EL (cell line): Measurements from ENCODE around the gene CLEC3B.
A peak's percentile ranks its signal among the peaks of the same experiment; 100 is the strongest.
"Not testable (repeated sequence)": the region's sequence is repeated elsewhere in the genome, so short reads cannot be mapped to it uniquely, and the experiment has no call there.

Source experiments
- DNase-seq: peaks from one replicate; pipeline ENCODE4 v3.0.0-alpha.2; 2016

The CLEC3B gene

GRCh38 chr3:45026038-45026437 is at the start of gene CLEC3B:
Gene CLEC3B (plus strand): TSS chr3:45026303. CDS start chr3:45026363, 60 bp downstream.
- DNase-seq = peak; percentile 87

GRCh38 chr3:44981220-44981619 is 44.9 kb upstream of the CLEC3B start:
- peak; percentile 50 for DNase-seq

- DNase-seq = no peak
Measured at GRCh38 chr3:44981751-44982150, 44.4 kb upstream of the CLEC3B start.

- no peak for DNase-seq
Measured at GRCh38 chr3:44982817-44983216, 43.3 kb upstream of the CLEC3B start.

- no peak for DNase-seq
Measured at GRCh38 chr3:44983484-44983941, 42.6 kb upstream of the CLEC3B start.

- DNase-seq = no peak
Measured at GRCh38 chr3:44984335-44984734, 41.8 kb upstream of the CLEC3B start.

GRCh38 chr3:44986330-44986729 is 39.8 kb upstream of the CLEC3B start:
- DNase-seq = not testable (repeated sequence)

- no peak for DNase-seq
Measured at GRCh38 chr3:44987332-44987731, 38.8 kb upstream of the CLEC3B start.

GRCh38 chr3:44988073-44988472 is 38.0 kb upstream of the CLEC3B start:
- DNase-seq = peak; percentile 23

- DNase-seq = no peak
Measured at GRCh38 chr3:44989141-44989540, 37.0 kb upstream of the CLEC3B start.

GRCh38 chr3:44989636-44990373 is 36.3 kb upstream of the CLEC3B start:
- DNase-seq = no peak

- no peak for DNase-seq
Measured at GRCh38 chr3:44991326-44991725, 34.8 kb upstream of the CLEC3B start.

- peak; percentile 45 for DNase-seq
Measured at GRCh38 chr3:44992555-44993470, 33.3 kb upstream of the CLEC3B start.

GRCh38 chr3:44993471-44994205 is 32.5 kb upstream of the CLEC3B start:
- DNase-seq = peak; percentile 85

GRCh38 chr3:44995142-44995770 is 30.8 kb upstream of the CLEC3B start:
- DNase-seq = peak; percentile 53

- DNase-seq = no peak
Measured at GRCh38 chr3:44996556-44996969, 29.5 kb upstream of the CLEC3B start.

- no peak for DNase-seq
Measured at GRCh38 chr3:44999782-45000181, 26.3 kb upstream of the CLEC3B start.

- DNase-seq = no peak
Measured at GRCh38 chr3:45000823-45001222, 25.3 kb upstream of the CLEC3B start.

- DNase-seq = no peak
Measured at GRCh38 chr3:45001738-45002137, 24.4 kb upstream of the CLEC3B start.

- no peak for DNase-seq
Measured at GRCh38 chr3:45002139-45002660, 23.9 kb upstream of the CLEC3B start.

GRCh38 chr3:45002720-45003119 is 23.4 kb upstream of the CLEC3B start:
- DNase-seq = no peak

- DNase-seq = no peak
Measured at GRCh38 chr3:45003406-45003805, 22.7 kb upstream of the CLEC3B start.
